B cell (primary cell): ENCODE results near the gene DGKQ. TPM values are rescaled to one million over a fixed set of nuclear protein-coding genes. Genes with fewer than 3 reads are reported as not detected.

Experiments
- ATAC-seq: fragments of 200-7000 bp; cut with Tn5 transposase; one replicate; pipeline ENCODE4 v1.10.0; 2021; ENCODE audit warnings: low read depth, mild to moderate bottlenecking, moderate number of reproducible peaks, moderate library complexity
- CTCF ChIA-PET: fragments of 350-600 bp; sonication (Branson Sonifier 250); formaldehyde crosslinking; loops from one replicate; lab custom pipeline; 2021; ENCODE audit warnings: antibody characterized with exemption, inconsistent platforms; lab: Charles Lee
- POLR2A ChIA-PET: fragments of 350-600 bp; sonication (Branson Sonifier 250); formaldehyde crosslinking; loops from one replicate; lab custom pipeline; 2021; ENCODE audit warnings: antibody characterized with exemption; lab: Charles Lee
- DNase-seq: peaks from one replicate; pipeline ENCODE4 v3.0.0; 2013
- H2AFZ ChIP-seq: 2 replicates; pipeline ENCODE4 v1.6.1; 2012; ENCODE audit warnings: mild to moderate bottlenecking, low read depth, low read length; ENCODE audit not compliant: insufficient read depth, poor library complexity, severe bottlenecking
- H3K27ac ChIP-seq, 2 donors: 1 replicate in 1 of 2; 2 replicates in 1 of 2; pipeline ENCODE4 v1.5.1; 2012 to 2013; ENCODE audit warnings: low read length in 2 of 2, mild to moderate bottlenecking in 2 of 2, moderate library complexity in 1 of 2
- H3K27me3 ChIP-seq, 4 experiments: fragments of 200-600 bp in 1 of 4; sonication (generic) in 1 of 4; replicated peaks in 1 of 4; 1 replicate in 2 of 4; 2 replicates in 2 of 4; pipeline versions ENCODE4 v1.6.1 to v1.7.0; 2013 to 2016; ENCODE audit warnings: low read length in 3 of 4, mild to moderate bottlenecking in 2 of 4, mixed read lengths in 1 of 4, moderate library complexity in 1 of 4; ENCODE audit not compliant: insufficient read depth in 4 of 4, control insufficient read depth in 3 of 4; ENCODE audit errors: control extremely low read depth in 1 of 4
- H3K36me3 ChIP-seq, 2 experiments: replicated peaks in 1 of 2; 1 replicate in 1 of 2; 2 replicates in 1 of 2; pipeline versions ENCODE4 v1.6.1 to v1.7.1; 2013; ENCODE audit warnings: low read length in 1 of 2; ENCODE audit not compliant: insufficient read depth in 2 of 2, control insufficient read depth in 1 of 2; ENCODE audit errors: control extremely low read depth in 1 of 2, extremely low read depth in 1 of 2
- H3K4me1 ChIP-seq, 2 donors: fragments of 200-600 bp in 1 of 2; sonication (generic) in 1 of 2; 1 replicate in 1 of 2; 2 replicates in 1 of 2; pipeline versions ENCODE4 v1.5.1 to v1.6.1; 2013 to 2017; ENCODE audit warnings: low read length in 2 of 2; ENCODE audit not compliant: control insufficient read depth in 2 of 2, insufficient read depth in 2 of 2
- H3K4me2 ChIP-seq: replicated peaks from 2 replicates; pipeline ENCODE3; 2012; ENCODE audit warnings: mild to moderate bottlenecking, low read depth, low read length; ENCODE audit not compliant: poor library complexity, severe bottlenecking
- H3K4me3 ChIP-seq, 5 experiments: fragments of 200-600 bp in 1 of 5; sonication (generic) in 1 of 5; 1 replicate in 3 of 5; 2 replicates in 2 of 5; pipeline versions ENCODE4 v1.5.1 to v1.7.0; 2011 to 2016; ENCODE audit warnings: low read length in 4 of 5, mild to moderate bottlenecking in 4 of 5, low read depth in 2 of 5, control low read depth in 1 of 5, moderate library complexity in 1 of 5; ENCODE audit not compliant: insufficient read depth in 1 of 5; ENCODE audit errors: control extremely low read depth in 1 of 5, extremely low read depth in 1 of 5
- H3K79me2 ChIP-seq: fragments of 200-600 bp; sonication (generic); one replicate; pipeline ENCODE4 v1.6.0; 2016; ENCODE audit warnings: low read length; ENCODE audit not compliant: control insufficient read depth, insufficient read depth
- H3K9ac ChIP-seq: fragments of 200-600 bp; sonication (generic); 2 replicates; pipeline ENCODE4 v1.6.1; 2017; ENCODE audit warnings: mild to moderate bottlenecking, low read length, moderate library complexity
- H3K9me3 ChIP-seq, 3 donors: one replicate each; pipeline versions ENCODE4 v1.6.1 to v1.7.1; 2013; ENCODE audit warnings: low read length in 2 of 3; ENCODE audit not compliant: control insufficient read depth in 2 of 3, insufficient read depth in 1 of 3; ENCODE audit errors: control extremely low read depth in 1 of 3
- H4K20me1 ChIP-seq: 2 replicates; pipeline ENCODE4 v1.6.0; 2012; ENCODE audit warnings: mild to moderate bottlenecking, low read length; ENCODE audit not compliant: insufficient read depth, control insufficient read depth, poor library complexity, severe bottlenecking
- H3K27ac Mint-ChIP-seq: one replicate; pipeline ENCODE4 v1.8.0; 2021; ENCODE audit warnings: mixed read lengths
- H3K27me3 Mint-ChIP-seq: one replicate; pipeline ENCODE4 v1.8.0; 2021; ENCODE audit warnings: mixed read lengths
- H3K4me1 Mint-ChIP-seq: one replicate; pipeline ENCODE4 v1.8.0; 2021; ENCODE audit warnings: mixed read lengths
- H3K4me3 Mint-ChIP-seq: one replicate; pipeline ENCODE4 v1.8.0; 2021; ENCODE audit warnings: mixed read lengths
- H3K9me3 Mint-ChIP-seq: one replicate; pipeline ENCODE4 v1.8.0; 2022; ENCODE audit warnings: mixed read lengths; ENCODE audit not compliant: insufficient read depth
- EZH2 ChIP-seq: IDR thresholded peaks from 2 replicates; pipeline ENCODE4 v1.6.1; 2012; ENCODE audit warnings: borderline replicate concordance, low read depth, mild to moderate bottlenecking, moderate library complexity, low read length; ENCODE audit not compliant: insufficient read depth, poor library complexity, severe bottlenecking
- WGBS: methylation state at CpG from one replicate; pipeline ENCODE4 v1.1.5; 2013; ENCODE audit warnings: missing lambda C conversion rate; ENCODE audit not compliant: insufficient coverage; 5-methylcytosine and 5-hydroxymethylcytosine counted together
- intact Hi-C: fragments of 100-400 bp; cut with micrococcal nuclease; formaldehyde crosslinking; loops from one replicate; pipeline ENCODE4 v1.10.0; 2022
- polyA plus RNA-seq: library from polyadenylated mRNA; depleted of rRNA; stranded (reverse); fragments of >200 nt; gene quantifications from 2 replicates; pipeline ENCODE4 v1.2.3, GENCODE V29; 2012
- total RNA-seq, 2 donors: library from RNA; stranded (reverse); fragments of 120-200 nt in 1 of 2; gene quantifications; 1 replicate in 1 of 2; 2 replicates in 1 of 2; pipeline versions ENCODE4 v1.2.3 to v1.2.4, GENCODE V29; 2013 to 2022
- TF ChIP-seq, protein P1 (sequence below): fragments of 200-600 bp; IDR thresholded peaks from one replicate; pipeline ENCODE4 v1.8.0; 2022; ENCODE audit warnings: antibody characterized with exemption, mild to moderate bottlenecking

DGKQ gene
- total and polyA plus RNA-seq, 2 donors (not counting 1 experiment from before 2014, with no cell fraction given) = 22.6 to 30.4 TPM

DNA sequence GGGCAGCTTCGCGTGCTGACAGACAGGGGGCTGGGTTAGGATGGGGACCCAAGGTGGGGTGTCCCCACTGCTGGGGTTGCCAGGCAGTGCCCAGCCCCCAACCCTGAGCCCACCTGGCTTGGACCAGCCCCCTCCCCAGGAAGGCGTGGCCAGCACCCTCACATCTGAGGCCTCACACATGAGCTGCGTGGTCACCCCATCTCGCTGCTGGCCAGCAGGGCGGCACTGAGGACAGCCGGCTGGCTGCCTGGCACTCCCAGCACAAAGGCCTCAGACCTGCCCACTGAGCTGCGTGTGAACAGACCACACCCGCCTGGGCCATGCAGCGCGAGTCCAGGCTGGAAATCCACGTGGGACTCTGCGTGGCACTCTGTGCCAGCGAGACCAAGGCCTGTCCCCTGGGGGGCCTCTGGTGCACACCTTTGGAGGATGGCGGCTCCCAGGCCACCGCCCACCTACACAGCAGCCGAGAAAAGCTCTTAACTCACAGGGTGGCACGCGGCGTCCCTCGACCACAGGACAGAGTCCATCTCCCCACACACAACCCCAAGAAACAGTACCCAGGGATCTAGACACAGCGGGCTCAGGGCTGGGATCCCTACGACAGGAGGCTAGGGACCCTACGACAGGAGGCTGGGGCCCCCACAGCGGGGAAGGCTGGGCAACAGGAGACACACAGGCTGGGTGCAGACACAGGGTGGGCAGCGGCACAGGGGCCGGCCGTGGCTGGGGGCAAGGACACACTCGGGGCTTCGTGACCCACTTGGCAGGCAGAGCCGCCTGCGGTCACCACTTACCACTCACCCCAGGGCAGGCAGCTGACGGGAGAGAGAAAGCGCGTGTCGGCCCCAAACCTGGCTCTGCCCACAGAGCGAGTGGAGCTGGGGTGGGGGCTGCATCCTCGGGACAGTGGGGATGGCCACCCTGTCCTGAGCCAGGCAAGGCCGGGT, 9.8 kb downstream of the DGKQ start:
- Histone ChIP-seq H3K9ac (no peak overlapping the region), H3K9me3 (no peaks in the 10 kb centered on the region), H3K79me2 (no peaks in the 10 kb centered on the region), H3K4me1 (peaks cover 4 to 10% of the 10 kb centered on the region in 2 donors), H3K36me3 (peaks cover 0 to 6% of the 10 kb centered on the region in 2 experiments), H3K4me2 (no peak overlapping the region), H2AFZ (no peak overlapping the region), H3K27ac (no peak overlapping the region), H3K27me3 (peaks cover 0 to 4% (median under 1%) of the 10 kb centered on the region in 4 experiments), H3K4me3 (no peak overlapping the region), H4K20me1 (peaks cover 26% of the 10 kb centered on the region)
- no peaks in the 10 kb centered on the region for H3K9me3 Mint-ChIP-seq
- H3K27ac Mint-ChIP-seq = no peak overlapping the region
- DNase-seq (no peak), ATAC-seq (no peak)
- ChIA-PET CTCF (no interaction called here), POLR2A (no interaction called here)
- no peak overlapping the region for H3K4me3 Mint-ChIP-seq
- intact Hi-C loops = no loop called here
- 96% methylated on average over 37 of the region's 39 CpGs for WGBS
- no peak for TF ChIP-seq EZH2
- TF ChIP-seq, protein P1, sequence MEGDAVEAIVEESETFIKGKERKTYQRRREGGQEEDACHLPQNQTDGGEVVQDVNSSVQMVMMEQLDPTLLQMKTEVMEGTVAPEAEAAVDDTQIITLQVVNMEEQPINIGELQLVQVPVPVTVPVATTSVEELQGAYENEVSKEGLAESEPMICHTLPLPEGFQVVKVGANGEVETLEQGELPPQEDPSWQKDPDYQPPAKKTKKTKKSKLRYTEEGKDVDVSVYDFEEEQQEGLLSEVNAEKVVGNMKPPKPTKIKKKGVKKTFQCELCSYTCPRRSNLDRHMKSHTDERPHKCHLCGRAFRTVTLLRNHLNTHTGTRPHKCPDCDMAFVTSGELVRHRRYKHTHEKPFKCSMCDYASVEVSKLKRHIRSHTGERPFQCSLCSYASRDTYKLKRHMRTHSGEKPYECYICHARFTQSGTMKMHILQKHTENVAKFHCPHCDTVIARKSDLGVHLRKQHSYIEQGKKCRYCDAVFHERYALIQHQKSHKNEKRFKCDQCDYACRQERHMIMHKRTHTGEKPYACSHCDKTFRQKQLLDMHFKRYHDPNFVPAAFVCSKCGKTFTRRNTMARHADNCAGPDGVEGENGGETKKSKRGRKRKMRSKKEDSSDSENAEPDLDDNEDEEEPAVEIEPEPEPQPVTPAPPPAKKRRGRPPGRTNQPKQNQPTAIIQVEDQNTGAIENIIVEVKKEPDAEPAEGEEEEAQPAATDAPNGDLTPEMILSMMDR = no peak
- peaks cover 1% of the 10 kb centered on the region for H3K4me1 Mint-ChIP-seq
- no peaks in the 10 kb centered on the region for H3K27me3 Mint-ChIP-seq
